GM21447 (cell line): ENCODE measurements around the gene DUS1L.
A peak's percentile ranks its signal among the peaks of the same experiment; 100 is the strongest.

Source experiments
- ATAC-seq: cut with Tn5 transposase; IDR thresholded peaks from one replicate; pipeline ENCODE4 v1.9.1; 2021; ENCODE audit not compliant: unreplicated experiment

The DUS1L gene

GRCh38 chr17:82065638-82066303, at the start of gene DUS1L:
Gene DUS1L, minus strand, starts transcription at chr17:82065804. Its CDS starts 745 bp downstream, at chr17:82065059.
- no peak for ATAC-seq

GRCh38 chr17:82114872-82115271, 49.3 kb upstream of the DUS1L start:
- no peak for ATAC-seq

GRCh38 chr17:82114447-82114846, 48.8 kb upstream of the DUS1L start:
- ATAC-seq, result no peak

GRCh38 chr17:82113941-82114340, 48.3 kb upstream of the DUS1L start:
- no peak for ATAC-seq

GRCh38 chr17:82113422-82113821, 47.8 kb upstream of the DUS1L start:
- ATAC-seq, result no peak

GRCh38 chr17:82112914-82113311, 47.3 kb upstream of the DUS1L start:
- ATAC-seq, result no peak

GRCh38 chr17:82112181-82112913, 46.7 kb upstream of the DUS1L start:
- no peak for ATAC-seq

- ATAC-seq, result no peak
These were observed 44.7 kb upstream of the DUS1L start for GRCh38 chr17:82110298-82110697.

- ATAC-seq, result no peak
These were observed 43.4 kb upstream of the DUS1L start for GRCh38 chr17:82108961-82109475.

- ATAC-seq, result no peak
These were observed 42.9 kb upstream of the DUS1L start for GRCh38 chr17:82108496-82108945.

GRCh38 chr17:82108038-82108437, 42.4 kb upstream of the DUS1L start:
- ATAC-seq, result no peak

GRCh38 chr17:82107341-82107860, 41.8 kb upstream of the DUS1L start:
- no peak for ATAC-seq

GRCh38 chr17:82106688-82107305, 41.2 kb upstream of the DUS1L start:
- ATAC-seq, result no peak

- peak; percentile 90 for ATAC-seq
These were observed 40.5 kb upstream of the DUS1L start for GRCh38 chr17:82105882-82106687.

GRCh38 chr17:82105417-82105881, 39.8 kb upstream of the DUS1L start:
- ATAC-seq, result no peak

- ATAC-seq, result no peak
These were observed 39.3 kb upstream of the DUS1L start for GRCh38 chr17:82104797-82105416.

- no peak for ATAC-seq
These were observed 38.2 kb upstream of the DUS1L start for GRCh38 chr17:82103553-82104451.

- ATAC-seq, result no peak
These were observed 36.4 kb upstream of the DUS1L start for GRCh38 chr17:82101767-82102679.
